Lung microvascular endothelial cell (primary cell): Measurements from ENCODE around the gene SEMA6D. TPM values are rescaled to one million over a fixed set of nuclear protein-coding genes. Genes with fewer than 3 reads are reported as not detected.
A peak's percentile ranks its signal among the peaks of the same experiment; 100 is the strongest.

ENCODE experiments used
- DNase-seq, 2 donors: peaks; one replicate each; pipeline versions ENCODE4 v3.0.0 to v3.0.0-alpha.2; 2010; ENCODE audit warnings: low read depth in 2 of 2
- total RNA-seq: library from RNA; depleted of rRNA; stranded (reverse); fragments of >200 nt; gene quantifications from 2 replicates; pipeline ENCODE4 v1.2.1, GENCODE V29; 2014

The SEMA6D gene
- total RNA-seq, 1 donor from 2014 or later: 1.2 TPM

- DNase-seq: peak in 1 of 2 donors; percentile 10
Measured at GRCh38 chr15:47718497-47719437, 1.5 kb downstream of the SEMA6D start.

- no peak for DNase-seq
Measured at GRCh38 chr15:47719730-47720129, 2.4 kb downstream of the SEMA6D start.

GRCh38 chr15:47720555-47720954 lies 3.2 kb downstream of the SEMA6D start:
- no peak for DNase-seq

GRCh38 chr15:47721676-47722075 lies 4.4 kb downstream of the SEMA6D start:
- no peak for DNase-seq

GRCh38 chr15:47724346-47724745 lies 7.0 kb downstream of the SEMA6D start:
- DNase-seq: no peak

- DNase-seq: no peak
Measured at GRCh38 chr15:47725051-47725450, 7.7 kb downstream of the SEMA6D start.

GRCh38 chr15:47725906-47726305 lies 8.6 kb downstream of the SEMA6D start:
- DNase-seq: no peak

GRCh38 chr15:47726399-47726823 lies 9.1 kb downstream of the SEMA6D start:
- DNase-seq: peak in 1 of 2 donors; percentile 17

- no peak for DNase-seq
Measured at GRCh38 chr15:47727137-47727536, 9.8 kb downstream of the SEMA6D start.

- no peak for DNase-seq
Measured at GRCh38 chr15:47727676-47728075, 10.4 kb downstream of the SEMA6D start.

- no peak for DNase-seq
Measured at GRCh38 chr15:47728426-47728825, 11.1 kb downstream of the SEMA6D start.

GRCh38 chr15:47728886-47729285 lies 11.6 kb downstream of the SEMA6D start:
- DNase-seq: no peak

GRCh38 chr15:47731230-47731629 lies 13.9 kb downstream of the SEMA6D start:
- DNase-seq: no peak

- DNase-seq: no peak
Measured at GRCh38 chr15:47732248-47732647, 14.9 kb downstream of the SEMA6D start.

GRCh38 chr15:47733085-47733484 lies 15.8 kb downstream of the SEMA6D start:
- no peak for DNase-seq

- no peak for DNase-seq
Measured at GRCh38 chr15:47736143-47736786, 19.0 kb downstream of the SEMA6D start.

GRCh38 chr15:47737477-47737876 lies 20.2 kb downstream of the SEMA6D start:
- DNase-seq: no peak

- DNase-seq: peak in 1 of 2 donors; percentile 13
Measured at GRCh38 chr15:47738144-47738825, 21.0 kb downstream of the SEMA6D start.

- DNase-seq: no peak
Measured at GRCh38 chr15:47741082-47741481, 23.8 kb downstream of the SEMA6D start.

- DNase-seq: no peak
Measured at GRCh38 chr15:47741907-47742306, 24.6 kb downstream of the SEMA6D start.

- DNase-seq: no peak
Measured at GRCh38 chr15:47742334-47742733, 25.0 kb downstream of the SEMA6D start.

- DNase-seq: no peak
Measured at GRCh38 chr15:47742742-47743141, 25.4 kb downstream of the SEMA6D start.
